GM19035 (cell line): Measurements from ENCODE around the gene AADACL4.
"Not testable (repeated sequence)": the region's sequence is repeated elsewhere in the genome, so short reads cannot be mapped to it uniquely, and the experiment has no call there.

ENCODE experiments used
- ATAC-seq: cut with Tn5 transposase; IDR thresholded peaks from one replicate; pipeline ENCODE4 v1.9.1; 2021; ENCODE audit not compliant: unreplicated experiment

Gene AADACL4

GRCh38 chr1:12657885-12658512, 14.1 kb downstream of the AADACL4 start:
- ATAC-seq: not testable (repeated sequence)

DNA sequence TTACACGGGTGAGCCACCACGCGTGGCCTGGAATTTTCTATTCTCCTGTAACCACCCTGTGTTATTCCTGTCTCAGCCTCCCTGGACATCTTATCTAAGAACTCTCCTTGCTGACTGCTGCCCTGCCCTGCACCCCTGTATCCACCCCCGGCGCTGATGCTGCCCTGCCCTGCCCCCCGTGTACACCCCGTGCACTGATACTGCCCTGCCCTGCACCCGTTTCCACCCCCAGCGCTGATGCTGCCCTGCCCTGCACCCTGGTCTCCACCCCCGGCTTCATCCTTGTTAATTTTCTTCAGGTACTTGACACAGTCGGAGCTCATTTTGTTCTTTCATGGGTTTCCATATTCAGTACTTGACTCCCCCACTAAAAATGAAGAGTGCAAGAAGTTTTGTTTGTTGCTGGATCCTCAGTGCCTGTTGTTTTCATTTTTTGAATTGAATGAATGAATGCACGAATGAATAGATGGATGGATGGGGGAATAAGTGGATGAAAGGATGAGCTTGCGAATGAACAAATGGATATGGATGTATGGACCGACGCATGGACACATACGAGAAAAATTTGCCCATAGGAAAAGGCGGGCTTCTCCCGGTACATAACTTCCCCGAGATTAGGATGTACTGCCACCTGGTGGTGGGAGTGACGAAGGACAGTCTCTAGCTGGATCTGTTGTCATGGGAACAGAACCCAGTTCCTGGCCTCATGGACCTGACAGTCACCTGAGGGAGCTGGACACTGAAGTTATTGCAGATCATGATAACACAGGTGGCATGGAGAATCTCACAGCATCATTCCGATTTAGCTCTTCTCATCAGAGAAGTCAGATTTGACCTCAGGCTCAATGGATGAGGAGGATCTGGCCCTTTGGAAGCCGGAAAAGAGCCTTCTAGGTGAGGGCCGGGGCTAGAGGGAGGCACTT, 14.9 kb downstream of the AADACL4 start:
- no peak for ATAC-seq

- no peak for ATAC-seq
These were observed 17.8 kb downstream of the AADACL4 start for GRCh38 chr1:12661606-12662219.

DNA sequence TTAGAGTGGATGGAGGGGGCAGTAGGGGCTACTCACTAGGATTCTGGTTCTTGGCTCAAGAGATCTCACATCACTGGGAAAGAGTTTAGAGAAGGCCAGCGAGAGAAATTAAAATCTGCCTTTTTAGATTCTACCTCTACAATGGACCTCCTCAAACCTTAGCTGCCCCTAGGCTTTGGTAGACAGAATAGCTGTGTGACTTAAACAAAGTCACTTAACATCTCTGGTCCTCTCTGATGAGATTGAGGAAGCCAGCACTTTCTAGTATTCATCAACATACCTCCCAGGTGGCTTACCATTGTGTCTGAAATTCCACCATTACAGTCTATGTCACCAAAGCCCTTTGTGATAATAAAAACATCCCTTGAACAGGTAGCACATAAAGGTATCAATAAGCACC, 18.7 kb downstream of the AADACL4 start:
- no peak for ATAC-seq

DNA sequence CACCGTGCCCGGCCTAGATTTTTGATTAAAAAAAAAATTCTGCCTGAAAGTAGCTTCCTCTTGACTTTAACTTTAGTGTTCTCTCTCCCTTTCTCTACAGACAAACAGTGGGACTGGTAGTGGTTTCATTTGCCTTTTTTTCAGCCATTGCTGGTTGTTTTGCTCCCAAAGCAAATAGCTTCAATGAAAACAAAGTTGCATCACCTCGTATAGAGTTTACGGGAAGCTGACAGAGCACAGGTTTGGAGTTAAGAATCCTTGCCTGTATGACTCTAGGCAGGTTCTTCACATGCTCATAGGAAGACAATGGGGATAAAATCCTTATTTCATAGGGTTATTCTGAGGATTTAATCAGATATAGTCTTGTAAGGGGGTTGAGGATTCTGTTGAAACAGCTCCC, 21.6 kb downstream of the AADACL4 start:
- no peak for ATAC-seq

DNA sequence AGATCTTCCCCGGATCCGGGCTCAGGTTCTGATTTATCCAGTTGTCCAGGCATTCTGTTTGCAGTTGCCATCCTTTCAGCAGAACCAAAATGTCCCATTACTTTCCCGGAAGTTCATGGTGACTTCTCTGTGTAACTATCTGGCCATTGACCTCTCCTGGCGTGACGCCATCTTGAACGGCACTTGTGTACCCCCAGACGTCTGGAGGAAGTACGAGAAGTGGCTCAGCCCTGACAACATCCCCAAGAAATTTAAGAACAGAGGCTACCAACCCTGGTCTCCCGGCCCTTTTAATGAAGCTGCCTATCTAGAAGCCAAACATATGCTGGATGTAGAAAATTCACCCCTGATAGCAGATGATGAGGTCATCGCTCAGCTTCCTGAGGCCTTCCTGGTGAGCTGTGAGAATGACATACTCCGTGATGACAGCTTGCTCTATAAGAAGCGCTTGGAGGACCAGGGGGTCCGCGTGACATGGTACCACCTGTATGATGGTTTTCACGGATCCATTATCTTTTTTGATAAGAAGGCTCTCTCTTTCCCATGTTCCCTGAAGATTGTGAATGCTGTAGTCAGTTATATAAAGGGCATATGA, 22.4 kb downstream of the AADACL4 start:
- no peak for ATAC-seq

- ATAC-seq: no peak
These were observed 25.7 kb downstream of the AADACL4 start for GRCh38 chr1:12669529-12670068.

DNA sequence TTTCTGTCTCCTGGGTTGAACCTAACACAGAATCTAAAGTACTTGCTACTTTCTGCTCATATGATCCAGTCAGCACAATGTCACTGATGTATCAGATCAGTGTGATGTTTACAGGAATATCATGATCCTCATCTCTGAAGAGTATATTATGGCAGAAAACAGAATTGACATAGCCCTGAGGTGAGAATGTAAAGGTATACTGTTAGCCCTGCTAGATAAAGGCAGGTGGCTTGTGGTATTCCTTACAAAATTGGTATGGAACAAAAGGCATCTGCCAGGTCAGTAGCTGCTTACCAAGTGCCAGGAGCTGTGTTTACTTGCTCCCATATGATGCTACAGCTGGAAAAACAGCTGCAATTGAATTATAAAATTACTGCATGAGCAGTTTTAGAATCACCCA, 30.5 kb downstream of the AADACL4 start:
- ATAC-seq: no peak

- not testable (repeated sequence) for ATAC-seq
These were observed 32.2 kb downstream of the AADACL4 start for GRCh38 chr1:12676122-12676521.

DNA sequence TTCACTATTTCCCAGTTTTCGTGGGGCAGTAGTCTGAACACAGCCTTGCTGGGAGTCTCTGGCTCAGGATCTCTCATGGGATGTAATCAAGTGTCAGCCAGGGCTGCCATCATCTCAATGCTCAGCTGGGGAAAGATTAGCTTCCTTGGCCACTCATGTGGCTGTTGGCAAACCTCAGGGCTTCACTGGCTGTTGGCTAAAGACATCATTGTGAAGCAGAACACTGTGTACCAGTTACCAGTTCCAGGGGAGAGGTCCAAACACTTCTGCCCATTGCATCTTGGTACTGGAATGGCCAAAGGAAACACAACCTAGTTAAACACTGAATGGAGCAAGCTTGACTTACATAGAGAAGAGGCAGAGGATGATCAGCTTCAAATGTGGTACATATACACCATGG, 33.7 kb downstream of the AADACL4 start:
- no peak for ATAC-seq

- ATAC-seq: no peak
These were observed 34.5 kb downstream of the AADACL4 start for GRCh38 chr1:12678350-12678749.

- ATAC-seq: no peak
These were observed 34.9 kb downstream of the AADACL4 start for GRCh38 chr1:12678820-12679219.

DNA sequence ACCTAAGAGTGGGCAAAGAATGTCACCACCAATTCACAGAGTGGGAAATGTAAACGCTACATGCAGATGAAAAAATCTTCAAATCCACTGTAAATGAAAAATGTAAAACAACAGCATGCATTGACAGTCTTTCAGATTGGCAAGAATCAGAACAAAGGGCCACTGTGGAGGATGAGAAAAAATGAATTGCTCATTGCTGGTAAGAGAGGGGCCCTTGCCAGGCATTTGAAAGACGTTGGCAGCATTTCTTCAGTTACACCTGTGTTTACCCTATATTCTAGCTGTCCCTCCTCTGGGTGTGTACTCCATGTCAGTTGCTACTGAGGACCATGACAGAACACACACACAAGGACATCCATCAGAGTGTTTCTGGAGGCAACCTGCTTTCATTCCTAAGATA, 46.3 kb downstream of the AADACL4 start:
- ATAC-seq: no peak

GRCh38 chr1:12692967-12693782, 49.3 kb downstream of the AADACL4 start:
- ATAC-seq: no peak

- no peak for ATAC-seq
These were observed 52.8 kb downstream of the AADACL4 start for GRCh38 chr1:12696658-12697057.

DNA sequence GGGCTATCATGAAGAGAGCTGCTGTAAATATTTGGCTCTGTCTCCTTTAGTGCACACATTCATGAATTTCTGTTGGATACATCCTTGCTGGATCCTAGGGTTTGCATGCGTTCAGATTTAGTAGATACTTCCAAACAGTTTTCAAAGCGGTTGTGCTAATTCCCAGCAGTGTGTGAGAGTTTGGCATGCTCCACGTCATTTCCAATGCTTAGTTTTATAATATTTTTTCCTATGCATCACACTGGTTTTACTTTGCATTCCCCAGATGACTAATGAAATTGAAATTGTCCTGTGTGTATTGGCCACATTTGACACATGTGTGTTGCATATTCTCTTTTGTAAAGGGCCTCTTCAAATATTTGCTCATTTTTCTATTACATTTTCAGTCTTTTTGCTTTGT, 53.5 kb downstream of the AADACL4 start:
- ATAC-seq: no peak

DNA sequence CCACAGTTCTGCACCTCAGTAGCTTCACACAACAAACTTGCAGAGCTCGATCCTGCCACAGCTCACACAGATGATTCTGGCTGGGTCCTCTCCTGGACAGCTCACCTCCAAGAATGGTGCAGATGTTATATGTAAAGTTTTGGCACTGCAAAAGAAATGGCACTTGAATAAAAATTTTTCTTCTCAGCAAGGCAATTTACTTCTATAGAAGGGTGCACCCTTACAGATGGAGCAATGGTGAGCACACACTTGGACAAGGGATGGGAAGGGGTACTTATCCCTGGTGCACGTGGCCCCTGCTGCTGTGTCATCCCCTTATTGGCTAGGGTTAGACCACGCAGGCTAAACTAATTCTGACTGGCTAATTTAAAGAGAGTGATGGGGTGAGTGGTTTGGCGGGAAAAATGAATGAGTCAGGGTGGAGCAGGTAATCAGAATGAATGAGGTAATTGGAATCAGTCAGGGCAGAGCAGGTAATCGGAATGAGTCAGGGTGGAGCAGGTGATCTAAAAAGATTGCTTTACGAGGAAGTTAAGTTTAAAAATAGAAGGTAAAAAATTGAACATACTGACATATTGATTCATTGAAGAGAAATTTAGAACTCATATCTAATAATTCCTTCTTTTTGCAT, 60.1 kb downstream of the AADACL4 start:
- ATAC-seq: no peak

- no peak for ATAC-seq
These were observed 62.2 kb downstream of the AADACL4 start for GRCh38 chr1:12706061-12706460.

DNA sequence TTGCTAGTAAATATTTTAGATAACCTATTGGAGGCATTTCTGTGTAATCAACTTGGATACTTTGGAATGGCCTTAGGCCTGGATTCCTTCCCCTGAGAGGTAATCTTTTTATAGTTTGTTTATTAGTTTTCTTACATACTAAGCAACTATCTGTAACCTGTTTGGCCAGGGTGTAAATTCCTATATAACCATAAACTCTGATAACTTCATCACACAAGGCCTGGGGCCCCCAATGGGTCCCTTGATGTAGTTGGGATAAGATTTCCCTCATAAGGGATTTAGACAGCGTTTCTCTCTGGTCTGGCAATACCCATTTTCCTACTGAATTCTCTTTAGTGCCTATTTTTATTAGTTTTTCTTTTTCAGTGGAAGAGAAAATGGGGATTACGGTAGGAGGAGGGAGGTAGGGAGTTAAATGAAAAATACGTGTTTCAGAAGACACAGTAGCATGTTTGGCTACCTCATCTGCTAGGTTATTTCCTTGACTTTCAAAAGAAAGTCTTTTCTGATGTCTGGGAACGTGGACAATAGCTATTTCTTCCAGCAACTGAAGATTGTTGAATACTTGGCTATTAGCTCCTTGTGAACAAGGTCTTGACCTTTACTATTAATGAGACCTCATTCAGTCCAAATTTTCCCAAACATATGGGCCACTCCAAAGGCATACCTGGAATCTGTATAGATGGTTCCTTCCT, 64.7 kb downstream of the AADACL4 start:
- ATAC-seq: no peak
